ENCODE measurements around the gene REXO2. TPM values are rescaled to one million over a fixed set of nuclear protein-coding genes. Genes with fewer than 3 reads are reported as not detected.

Gene REXO2
- total RNA-seq, 2 experiments from 2014 or later = 60.1 to 62.0 TPM

DNA sequence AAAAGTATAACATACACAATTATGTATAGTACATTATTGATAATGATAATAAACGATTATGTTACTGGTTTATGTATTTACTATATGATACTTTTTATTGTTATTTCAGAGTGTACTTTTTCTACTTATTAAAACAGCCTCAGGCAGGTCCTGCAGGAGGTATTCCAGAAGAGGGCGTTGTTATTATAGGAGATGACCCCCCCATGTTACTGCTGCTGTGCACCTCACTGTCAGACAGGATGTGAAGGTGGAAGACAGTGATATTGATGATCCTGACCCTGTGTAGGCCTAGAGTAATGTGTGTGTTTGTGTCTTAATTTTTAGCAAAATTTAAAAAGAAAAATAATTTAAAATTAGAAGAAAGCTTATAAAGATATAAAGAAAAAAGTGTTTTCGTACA, 57.6 kb downstream of the REXO2 start:
- ChIA-PET POLR2A (no interaction called here), CTCF (no interaction called here)
- no peak for DNase-seq
- no peaks in the 10 kb centered on the region for H3K4me1 Mint-ChIP-seq (ENCODE audit: low read depth)
- H3K27me3 Mint-ChIP-seq = peaks cover 2% of the 10 kb centered on the region
- intact Hi-C loops (cut with micrococcal nuclease) = no loop called here
- no peak overlapping the region for H3K27ac Mint-ChIP-seq
- H3K36me3 Mint-ChIP-seq = no peaks in the 10 kb centered on the region
- no peak overlapping the region for H3K4me3 Mint-ChIP-seq
- H3K9me3 Mint-ChIP-seq = peaks cover 3% of the 10 kb centered on the region

DNA sequence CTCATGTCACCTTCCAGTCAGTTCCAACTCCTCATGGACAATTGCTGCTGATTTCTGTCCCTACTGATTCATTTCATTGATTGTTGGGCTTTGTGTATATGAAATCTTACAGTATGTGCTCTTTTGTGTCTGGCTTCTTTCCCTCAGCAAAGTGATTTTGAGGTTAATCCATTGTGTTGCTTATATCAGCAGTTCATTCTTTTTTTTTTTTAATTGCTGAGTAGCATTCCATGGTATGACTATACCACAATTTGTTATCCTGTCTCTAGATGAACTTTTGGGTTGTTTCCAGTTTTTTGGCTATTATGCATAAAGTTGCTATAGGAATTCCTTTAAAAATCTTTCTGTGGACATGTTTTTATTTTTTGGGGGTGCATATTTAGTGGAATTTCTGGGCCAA, 60.5 kb downstream of the REXO2 start:
- Mint-ChIP-seq H3K36me3 (no peaks in the 10 kb centered on the region), H3K27ac (no peak overlapping the region), H3K4me1 (ENCODE audit: low read depth) (no peaks in the 10 kb centered on the region), H3K27me3 (peaks cover 5% of the 10 kb centered on the region), H3K9me3 (no peaks in the 10 kb centered on the region), H3K4me3 (no peak overlapping the region)
- intact Hi-C loops (cut with micrococcal nuclease) = no loop called here
- ChIA-PET CTCF (no interaction called here), POLR2A (no interaction called here)
- DNase-seq = no peak

Other genes with a start within 250 kb of the REXO2 start
- gene NNMT, start 143.1 kb upstream of the REXO2 start, total RNA-seq = not detected
- gene C11orf71, start 39.0 kb upstream of the REXO2 start, total RNA-seq = 1 to 10 TPM; 5.0 to 5.5 TPM
- gene RBM7, start 38.8 kb upstream of the REXO2 start, total RNA-seq = 10 to 100 TPM; 44.0 to 45.4 TPM
- gene NXPE1, start 120.4 kb downstream of the REXO2 start, total RNA-seq = not detected
- gene NXPE4, start 156.3 kb downstream of the REXO2 start, total RNA-seq = not detected
- gene NXPE2, start 239.1 kb downstream of the REXO2 start, total RNA-seq = not detected